NCI-H82 (cell line): ENCODE data around the gene F5.
A peak's percentile ranks its signal among the peaks of the same experiment; 100 is the strongest.

Source experiments
- DNase-seq: peaks from one replicate; lab custom pipeline; 2025; lab: John Stamatoyannopoulos, UW

Gene F5

DNA sequence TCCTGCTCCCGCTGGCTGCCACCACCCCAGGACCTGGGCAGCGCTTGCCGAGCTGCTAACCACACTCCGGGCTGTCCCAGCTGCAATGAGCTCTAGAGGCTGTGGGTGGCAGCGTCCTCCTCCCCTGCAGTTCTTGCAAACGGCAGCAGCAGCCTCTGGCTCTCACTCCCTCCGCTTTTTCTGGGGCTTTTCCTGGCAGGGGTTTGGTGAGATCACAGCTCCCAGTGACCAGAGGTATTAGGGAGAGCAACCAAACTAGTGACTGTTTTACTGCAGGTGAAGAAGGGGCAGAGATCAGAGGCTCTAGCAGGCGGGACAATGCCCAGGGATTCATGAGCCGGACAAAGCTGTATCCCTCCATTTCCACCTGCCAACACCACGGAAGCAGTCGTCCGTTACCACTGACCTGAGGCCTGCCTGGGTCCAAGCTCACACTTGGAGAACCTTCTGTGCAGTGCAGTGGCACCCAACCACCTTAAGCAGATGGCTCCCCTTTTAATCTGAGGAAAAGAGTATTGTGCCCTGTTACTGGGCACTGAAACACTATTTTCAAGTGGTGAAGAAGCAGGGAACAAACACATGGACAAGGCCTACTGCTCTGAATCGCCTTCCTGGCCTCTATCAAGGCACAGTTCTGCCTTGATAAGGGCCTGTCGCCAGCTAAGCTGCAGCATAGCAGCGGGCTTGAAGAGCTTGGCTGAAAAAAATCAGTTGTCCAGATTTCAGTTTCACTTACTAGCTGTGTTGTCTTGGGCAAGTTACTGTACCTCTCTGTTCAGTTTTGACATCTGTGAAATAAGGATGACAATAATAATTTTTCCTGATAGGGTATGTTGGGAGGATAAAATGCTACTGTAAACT, at the start of gene F5:
Gene F5 (minus strand): TSS at position 87 of the 861 bp plus-strand sequence. CDS start 95 bp downstream, outside the sequence.
- peak; percentile 81 for DNase-seq

DNA sequence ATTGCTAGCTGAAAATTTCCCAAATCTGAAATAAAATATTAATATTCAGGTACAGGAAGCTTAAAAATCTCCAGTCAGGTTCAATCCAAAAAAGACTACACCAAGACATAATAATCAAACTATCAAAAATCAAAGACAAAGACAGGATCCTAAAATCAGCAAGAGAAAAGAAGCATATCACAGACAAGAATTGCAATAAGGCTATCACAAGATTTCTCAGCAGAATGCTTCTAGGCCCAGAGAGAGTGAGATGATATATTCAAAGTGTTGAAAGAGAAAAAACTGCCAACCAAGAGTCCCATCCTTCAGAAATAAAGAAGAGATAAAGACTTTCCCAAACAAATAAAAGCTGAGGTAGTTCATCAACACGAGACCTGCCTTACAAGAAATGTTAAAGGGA, 48.6 kb upstream of the F5 start:
- DNase-seq = no peak

DNA sequence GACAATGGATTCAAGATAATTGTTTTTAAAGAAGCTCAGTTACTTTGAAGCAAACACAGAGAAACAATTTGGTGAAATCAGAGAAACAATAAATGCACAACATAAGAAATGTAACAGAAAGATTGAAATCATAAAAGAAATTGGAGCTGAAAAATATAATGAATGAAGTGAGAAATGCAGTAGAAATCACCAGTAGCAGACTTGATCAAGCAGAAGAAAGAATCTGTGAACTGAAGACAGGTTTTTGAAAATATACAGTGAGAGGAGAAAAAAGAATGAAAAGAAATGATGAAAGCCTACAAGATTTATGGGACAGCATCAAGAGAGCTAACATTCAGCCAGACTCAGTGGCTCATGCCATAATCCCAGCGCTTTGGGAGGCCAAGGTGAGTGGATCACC, 47.9 kb upstream of the F5 start:
- DNase-seq = no peak

DNA sequence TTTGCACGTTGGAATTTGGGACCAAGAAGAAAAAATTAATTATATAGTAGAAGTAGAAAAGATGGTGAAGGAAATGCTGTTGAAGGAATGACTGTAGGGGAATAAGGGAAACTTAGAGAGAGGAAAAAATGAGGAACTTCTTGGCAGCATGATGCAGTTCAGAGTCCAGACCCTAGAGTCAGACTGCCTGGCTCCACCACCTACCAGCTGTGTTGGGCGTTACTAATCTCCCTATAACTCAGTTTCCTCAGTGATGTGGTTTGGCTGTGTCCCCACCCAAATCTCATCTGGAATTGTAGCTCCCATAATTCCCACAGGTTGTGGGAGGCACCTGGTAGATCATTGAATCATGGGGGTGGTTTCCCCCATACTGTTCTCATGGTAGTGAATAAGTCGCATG, 45.0 kb upstream of the F5 start:
- no peak for DNase-seq

DNA sequence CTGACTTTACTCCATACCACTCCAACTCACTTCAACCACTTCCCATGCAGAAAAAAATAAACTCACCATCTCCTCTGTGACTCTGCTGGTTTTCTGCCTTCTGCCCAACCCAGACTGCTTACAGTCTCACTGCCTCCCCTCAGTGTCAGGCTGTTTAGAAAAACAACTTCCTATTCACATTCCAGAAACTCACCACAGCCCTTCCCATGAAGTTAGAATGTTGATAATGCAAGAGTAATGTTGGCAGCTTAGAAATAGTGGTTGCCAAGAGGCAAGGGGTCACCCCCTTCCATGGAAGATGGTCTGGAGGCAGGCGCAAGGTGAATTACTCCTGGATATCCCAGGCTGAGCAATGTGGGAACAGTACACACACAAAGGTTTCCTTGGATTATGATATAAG, 43.7 kb upstream of the F5 start, which contains the start of gene SELP:
Gene SELP (minus strand): TSS at position 119 of the 400 bp plus-strand sequence. CDS start 50 bp downstream, at position 69.
- no peak for DNase-seq

DNA sequence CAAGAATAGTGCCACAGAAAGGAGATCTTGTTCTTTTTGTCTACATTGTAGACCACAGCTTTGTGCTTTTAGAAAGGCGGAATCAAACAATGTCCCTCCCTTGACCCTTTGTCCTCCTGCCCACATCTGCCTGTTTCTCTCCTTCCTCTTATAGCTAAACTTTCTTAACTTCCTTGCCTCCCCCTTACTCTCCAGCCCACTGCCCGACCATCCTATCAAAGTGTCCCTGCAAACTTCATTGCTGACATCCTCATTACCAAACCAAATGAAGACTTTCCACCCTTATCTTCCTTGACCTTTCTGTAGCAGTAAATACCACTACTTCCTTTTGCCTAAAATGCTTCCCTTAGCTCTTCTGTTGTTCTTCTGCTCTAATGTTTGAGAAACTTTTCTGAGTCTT, 38.6 kb upstream of the F5 start:
- DNase-seq = no peak

DNA sequence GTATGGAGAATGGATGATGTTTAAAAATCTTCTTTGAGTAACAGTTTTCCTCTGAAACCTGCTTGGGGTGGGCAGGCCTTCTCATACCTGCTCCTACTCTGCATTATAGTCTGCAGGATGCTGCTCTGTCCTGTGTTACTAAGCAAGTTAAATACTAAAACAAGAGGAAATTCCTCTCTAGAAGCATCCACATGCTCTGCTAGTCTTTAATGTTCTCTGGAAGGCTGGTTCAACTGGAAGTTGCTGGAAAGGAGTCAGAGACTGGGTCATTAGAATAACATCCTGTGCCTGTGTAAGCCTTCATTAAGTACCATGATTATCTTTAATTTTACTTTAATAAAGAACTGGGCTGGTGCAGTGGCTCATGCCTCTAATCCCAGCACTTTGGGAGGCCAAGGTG, 37.8 kb upstream of the F5 start:
- no peak for DNase-seq

DNA sequence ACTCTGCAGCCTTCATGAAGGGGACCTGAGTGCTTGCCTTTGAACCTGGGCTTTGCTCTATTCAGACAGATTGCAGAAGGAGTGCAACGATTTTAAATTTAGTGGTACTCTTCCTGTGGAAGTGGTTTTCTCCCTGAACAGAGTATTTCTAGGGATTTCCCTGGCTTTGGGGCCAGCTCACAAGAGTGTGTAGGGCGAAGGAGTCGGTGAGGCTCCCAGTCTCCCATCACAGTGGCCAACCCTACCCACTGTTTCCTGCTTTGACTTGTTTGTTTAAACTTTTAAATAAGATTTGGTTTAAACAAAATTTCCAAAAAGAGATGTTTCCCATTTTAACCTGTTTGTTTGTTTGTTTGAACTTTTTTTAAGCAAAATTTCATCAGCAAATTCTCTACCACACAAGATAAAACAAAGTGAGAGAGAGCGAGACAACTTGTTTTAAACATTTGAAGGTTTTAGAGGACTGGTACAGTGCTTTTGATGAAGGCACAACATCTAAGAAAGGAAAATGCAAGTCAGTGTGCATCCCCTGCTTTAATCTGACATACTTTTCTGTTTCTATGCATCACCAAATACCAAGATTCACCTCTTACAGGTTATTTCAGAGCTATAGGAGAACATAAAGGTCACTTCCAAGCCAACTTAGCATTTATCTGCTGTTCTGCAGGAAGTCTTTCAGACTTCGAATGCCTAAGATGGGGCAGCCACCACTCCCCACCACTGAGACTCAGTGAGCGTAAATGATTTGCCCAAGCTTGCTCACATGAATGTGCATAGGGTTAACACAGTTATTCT, 37.0 kb upstream of the F5 start:
- DNase-seq = no peak

DNA sequence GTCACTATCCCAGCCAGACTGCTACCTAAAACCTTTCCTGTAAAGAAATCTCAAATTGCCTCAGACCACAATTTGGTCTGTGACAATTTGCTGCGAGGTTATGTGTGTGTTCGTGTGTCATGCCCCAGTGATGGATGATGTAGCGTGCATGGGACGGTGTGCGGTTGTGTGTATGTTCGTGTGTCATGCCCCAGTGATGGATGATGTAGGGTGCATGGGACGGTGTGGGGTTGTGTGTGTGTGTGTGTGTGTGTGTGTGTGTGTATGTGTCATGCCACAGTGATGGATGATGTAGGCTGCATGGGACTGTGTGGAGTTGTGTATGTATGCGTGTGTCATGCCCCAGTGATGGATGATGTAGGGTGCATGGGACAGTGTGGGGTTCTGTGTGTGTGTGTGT, 34.3 kb upstream of the F5 start:
- no peak for DNase-seq

DNA sequence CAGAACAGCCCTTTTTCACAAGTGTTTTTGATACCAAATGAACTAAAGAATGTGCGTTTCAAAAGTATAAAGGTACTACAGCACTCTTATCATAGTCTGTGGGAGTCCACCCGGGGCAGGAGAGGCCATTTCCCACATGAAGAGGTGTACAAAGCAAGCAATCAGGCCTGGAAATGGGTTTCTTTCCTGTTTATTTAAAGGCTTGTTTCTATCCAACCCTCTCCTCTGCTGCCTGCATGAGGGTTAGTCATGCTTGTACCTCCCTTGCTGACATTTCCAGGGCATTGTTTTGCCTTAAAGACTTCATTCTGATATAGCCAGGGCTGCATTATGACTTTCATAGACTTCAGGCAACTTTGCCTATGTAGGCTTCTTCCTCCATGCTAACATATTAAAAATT, 32.1 kb upstream of the F5 start:
- DNase-seq = no peak

DNA sequence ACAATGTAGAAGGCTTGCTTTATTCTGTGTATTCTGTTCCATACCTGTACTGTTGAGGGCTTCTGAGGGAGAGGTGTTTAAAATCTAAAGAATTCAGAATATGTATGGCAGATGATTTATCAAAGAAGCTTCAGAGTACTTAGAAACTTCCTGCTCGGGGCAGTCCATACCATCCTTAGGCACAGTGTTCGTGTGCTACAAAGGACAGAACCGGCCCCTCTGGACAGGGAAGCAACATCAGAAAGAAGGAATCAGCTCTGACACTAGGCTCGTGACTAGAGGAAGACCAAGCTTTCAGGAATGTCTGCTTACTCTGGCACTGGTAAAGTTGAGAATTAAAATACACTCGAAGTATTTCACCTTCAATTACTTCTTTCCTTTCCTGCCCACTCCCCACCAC, 29.5 kb upstream of the F5 start:
- no peak for DNase-seq

DNA sequence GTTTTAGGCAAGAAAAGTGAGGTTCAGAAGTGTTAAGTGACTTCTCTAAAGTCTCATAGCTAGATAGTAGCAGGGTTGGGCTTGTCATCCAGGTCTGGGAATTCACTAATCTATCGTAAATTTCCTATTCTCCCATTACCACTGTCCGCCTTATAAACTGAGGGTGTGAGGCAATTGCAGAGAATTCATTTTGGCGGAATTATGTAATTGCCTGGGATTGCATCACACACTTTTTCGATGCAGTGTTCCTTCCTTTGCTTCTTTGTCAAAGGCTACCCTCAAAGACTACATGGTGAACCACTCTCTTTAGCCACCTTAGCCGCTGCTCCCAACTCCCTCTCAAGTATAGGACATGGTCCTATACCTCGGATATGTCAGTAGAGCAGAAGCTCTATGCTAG, 24.6 kb upstream of the F5 start:
- no peak for DNase-seq

DNA sequence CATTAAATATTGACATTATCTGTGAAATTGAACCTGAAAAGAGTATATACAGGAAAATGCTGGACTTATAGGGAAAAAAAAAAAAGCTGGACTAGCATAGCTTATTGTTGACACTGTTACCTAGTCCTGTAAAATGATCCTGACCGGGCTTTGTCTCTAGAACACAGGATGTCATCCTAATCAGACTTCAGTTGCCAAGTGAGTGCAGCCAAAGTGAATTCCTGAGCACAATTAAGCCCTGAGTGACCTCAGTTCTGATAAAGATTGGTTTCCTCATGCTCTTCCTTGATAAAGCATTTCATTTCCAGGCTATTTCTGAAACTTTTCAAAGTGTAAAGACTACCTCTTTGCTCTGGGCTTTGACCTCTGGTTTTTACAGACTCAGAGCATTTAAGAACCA, 23.8 kb upstream of the F5 start:
- no peak for DNase-seq

DNA sequence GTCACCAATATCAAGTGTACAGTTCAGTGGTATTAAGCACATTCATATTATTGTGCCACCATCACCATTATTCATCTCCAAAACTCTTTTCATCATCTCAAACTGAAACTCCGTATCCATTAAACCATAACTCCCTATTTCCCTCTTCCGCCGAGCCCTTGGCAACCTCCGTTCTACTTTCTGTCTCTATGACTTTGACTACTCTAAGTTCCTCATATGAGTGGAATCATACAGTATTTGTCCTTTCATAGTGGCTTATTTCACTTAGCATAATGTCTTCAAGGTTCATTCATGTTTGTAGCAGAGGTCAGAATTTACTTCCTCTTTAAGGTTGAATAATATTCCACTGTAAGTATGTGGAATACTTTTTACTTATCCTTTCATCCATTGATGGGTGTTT, 21.9 kb upstream of the F5 start:
- DNase-seq = no peak

DNA sequence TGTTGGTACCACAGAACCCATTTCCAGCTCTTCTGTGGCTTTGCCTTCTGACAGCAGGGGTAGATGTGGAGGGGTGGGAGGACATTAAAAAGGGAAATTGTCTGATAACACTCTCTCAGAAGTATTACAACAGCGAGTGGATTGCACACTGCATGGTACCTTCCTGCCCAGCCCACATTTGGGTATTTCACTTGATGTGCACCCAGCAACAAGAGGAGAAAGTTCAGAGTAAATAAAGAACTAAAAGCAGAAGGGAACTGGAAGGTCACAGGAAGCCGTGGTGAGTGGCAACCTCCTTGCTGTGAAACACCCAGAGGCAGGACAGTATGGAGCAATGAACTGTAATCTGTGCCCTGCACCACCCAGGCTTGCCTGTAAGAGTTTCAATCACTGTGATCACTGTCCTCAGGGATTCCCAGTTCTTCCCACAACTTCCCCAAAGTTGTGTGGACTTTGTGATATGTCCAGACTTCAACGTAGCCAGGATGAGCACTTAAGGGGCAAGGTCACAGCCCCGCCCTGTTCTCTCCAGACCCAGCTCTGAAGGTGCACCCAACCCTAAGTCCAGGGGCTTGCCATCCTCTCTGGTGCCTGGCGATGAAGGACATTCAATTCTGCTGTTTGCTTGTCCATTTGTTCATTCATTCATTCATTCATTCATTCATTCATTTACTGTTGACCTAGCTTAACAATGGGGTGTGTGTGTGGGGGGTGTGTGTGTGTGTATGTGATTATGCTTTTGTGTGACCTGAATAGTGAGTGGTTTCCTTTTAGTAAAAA, 18.7 kb upstream of the F5 start:
- no peak for DNase-seq

DNA sequence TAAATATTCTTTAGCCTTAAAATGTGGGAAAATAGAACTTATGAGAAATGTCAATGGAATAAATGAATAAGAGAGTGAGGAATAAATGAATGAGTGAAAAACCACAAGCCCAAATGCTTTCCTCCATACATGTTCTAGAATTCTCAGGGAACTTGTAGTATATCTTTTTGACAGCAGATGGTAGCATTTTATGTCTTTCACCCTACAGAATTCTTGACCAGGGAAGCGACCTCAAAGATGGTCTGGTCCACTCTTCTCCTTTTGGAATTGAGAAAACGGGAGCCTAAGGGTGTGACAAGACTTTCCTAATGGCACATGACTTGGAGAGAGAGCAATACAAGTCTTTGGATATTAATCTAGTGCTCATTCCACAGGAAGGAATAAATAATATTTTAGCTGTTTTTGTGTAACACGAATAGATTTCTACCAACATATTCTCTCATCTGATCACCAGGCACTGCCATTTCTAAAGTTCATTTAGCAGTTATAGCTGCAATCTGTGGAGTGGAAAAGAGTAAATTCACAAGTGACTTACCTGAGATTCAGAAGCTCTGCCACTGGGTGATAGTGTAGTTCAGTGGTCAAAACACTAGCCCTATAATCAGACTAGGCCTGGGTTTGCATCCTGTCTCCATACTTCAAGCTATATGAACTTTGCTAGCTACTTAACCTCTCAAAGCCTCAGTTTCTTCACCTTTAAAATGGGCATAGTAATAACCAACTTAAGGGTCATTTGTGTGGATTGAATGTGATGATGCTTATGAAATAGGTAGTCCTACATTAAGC, 15.0 kb upstream of the F5 start:
- peak; percentile 52 for DNase-seq

DNA sequence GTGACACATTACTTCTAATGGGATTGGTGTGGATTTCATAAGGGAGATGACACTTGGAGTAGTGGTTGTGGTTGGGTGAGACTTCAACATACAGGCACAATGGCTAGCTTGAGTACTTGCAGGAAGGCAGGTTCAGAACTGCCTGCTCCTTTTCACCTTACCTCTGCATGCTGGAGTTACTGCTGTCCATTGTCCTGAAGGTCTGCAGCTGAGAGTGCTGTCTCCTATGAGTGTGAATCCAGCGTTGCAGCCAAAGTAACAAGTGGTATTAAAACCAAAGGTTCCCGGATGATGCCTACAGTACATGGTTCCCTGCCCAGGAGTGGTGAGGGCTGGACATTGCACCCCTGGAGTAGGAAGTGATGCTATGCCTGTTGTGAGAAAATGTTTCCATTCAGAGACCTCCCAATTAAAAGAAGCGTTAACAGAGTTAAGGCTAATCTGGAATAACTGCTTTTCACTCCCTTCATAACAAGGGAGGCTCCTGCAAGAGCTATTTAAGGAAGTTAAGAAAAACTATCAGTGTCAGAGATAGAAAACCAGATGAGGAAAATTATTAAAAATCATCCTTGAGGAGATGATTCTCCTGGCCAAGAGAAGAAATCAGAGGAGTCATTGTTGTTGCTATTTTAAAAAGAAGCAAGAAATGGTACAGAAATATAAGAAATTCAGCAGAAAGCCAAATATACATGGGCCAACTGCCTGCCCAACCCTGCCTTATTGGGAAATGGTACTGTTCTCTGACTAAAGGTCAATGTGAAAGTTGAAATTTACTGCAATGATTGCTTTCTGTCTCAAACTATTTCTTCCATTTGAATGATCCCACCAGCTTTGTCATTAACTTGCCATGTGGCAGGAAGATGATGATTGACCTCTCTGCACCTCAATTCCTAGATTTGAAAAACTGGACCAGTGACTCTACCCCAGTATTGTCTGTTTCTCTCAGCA, 9.8 kb upstream of the F5 start:
- DNase-seq = peak; percentile 28

DNA sequence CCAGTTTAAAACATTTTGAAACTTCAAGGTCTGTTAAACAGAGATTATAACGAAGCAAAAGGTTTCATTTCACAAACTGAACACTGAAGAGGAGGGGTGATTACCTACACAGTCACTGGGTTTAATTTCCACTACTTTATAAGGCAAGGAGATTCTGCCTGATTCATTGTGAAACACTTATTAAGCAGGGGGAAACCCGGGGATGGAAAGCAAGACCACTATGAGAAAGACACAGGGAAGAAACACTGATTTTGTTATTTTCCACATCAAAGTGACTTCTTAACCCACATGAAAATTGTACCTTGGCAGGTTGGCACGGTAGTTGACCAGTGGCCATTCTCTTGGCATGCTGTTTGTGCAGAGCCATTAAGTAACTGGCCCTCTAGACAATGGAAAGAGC, 8.1 kb upstream of the F5 start:
- no peak for DNase-seq

DNA sequence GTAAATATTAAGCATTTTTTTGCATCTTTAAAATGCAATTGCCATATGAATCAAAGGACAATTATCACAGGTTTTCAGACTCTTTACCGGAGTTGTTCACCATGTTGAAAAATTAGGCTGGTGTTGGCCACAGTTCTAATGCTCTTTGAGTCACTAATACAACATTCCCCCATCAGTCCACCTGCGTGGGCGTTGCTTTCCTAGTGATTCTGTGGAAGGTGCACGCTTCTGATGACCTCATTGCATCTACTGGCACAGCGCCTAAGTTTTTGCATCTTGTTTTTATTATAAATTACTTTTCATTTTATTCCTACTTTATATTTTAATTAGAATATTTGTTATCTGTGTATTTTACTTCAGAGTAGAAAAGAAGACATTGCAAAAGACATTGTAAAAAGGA, 4.7 kb upstream of the F5 start:
- no peak for DNase-seq

DNA sequence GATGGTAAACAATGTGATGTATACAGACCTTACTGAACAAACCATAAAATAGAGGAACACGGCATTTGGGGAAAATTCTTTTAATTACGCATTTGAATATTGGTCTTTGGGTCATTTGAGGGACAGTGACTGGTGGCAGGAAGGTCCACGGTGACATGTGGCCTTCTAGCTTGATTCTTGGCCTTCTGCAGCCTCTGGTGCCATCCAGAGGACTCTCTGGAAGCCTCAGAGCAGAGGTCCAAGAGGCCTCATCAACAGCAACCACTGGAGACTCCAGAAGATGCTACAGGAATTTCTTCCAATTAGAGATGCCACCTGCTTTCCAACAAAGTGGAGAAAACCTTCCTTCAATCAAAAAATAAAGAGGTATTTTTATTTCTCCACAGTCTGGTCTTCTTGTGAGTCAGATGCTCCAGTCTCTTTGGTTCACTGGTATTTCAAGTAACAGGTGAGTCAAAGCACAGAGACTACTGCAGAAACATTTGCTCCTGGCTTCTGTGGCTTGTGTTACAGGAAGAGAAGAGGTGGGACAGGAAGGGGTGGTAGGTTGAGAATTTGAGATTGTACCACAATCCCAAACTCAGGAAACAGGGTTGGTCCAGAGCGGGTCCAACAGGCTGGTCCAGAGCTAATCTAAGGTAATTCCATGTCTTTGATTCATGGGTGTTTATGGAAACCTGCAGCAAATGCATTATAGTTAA, 2.7 kb upstream of the F5 start:
- no peak for DNase-seq
